ENCODE data around the gene SPIB.
"Not testable (repeated sequence)": the region's sequence is repeated elsewhere in the genome, so short reads cannot be mapped to it uniquely, and the experiment has no call there.

SPIB gene

GRCh38 chr19:50435221-50435620, 16.5 kb downstream of the SPIB start:
- in situ Hi-C loops (cut with HindIII; ENCODE audit: low sequenced_read_pairs), result no loop called here

GRCh38 chr19:50435627-50436026, 16.9 kb downstream of the SPIB start:
- in situ Hi-C loops (cut with HindIII; ENCODE audit: low sequenced_read_pairs), result no loop called here

- in situ Hi-C loops (cut with HindIII; ENCODE audit: low sequenced_read_pairs), result no loop called here
Measured at GRCh38 chr19:50437862-50438449, 19.2 kb downstream of the SPIB start.

GRCh38 chr19:50439130-50439529, 20.4 kb downstream of the SPIB start:
- in situ Hi-C loops (cut with HindIII; ENCODE audit: low sequenced_read_pairs), result not testable (repeated sequence)

- in situ Hi-C loops (cut with HindIII; ENCODE audit: low sequenced_read_pairs), result no loop called here
Measured at GRCh38 chr19:50444059-50444458, 25.3 kb downstream of the SPIB start.

- in situ Hi-C loops (cut with HindIII; ENCODE audit: low sequenced_read_pairs), result no loop called here
Measured at GRCh38 chr19:50447053-50447452, 28.3 kb downstream of the SPIB start.

- in situ Hi-C loops (cut with HindIII; ENCODE audit: low sequenced_read_pairs), result no loop called here
Measured at GRCh38 chr19:50447750-50448149, 29.0 kb downstream of the SPIB start.

GRCh38 chr19:50449236-50449899, 30.6 kb downstream of the SPIB start:
- in situ Hi-C loops (cut with HindIII; ENCODE audit: low sequenced_read_pairs), result no loop called here

GRCh38 chr19:50450369-50451222, 31.9 kb downstream of the SPIB start:
- in situ Hi-C loops (cut with HindIII; ENCODE audit: low sequenced_read_pairs), result no loop called here

GRCh38 chr19:50451223-50451534, 32.4 kb downstream of the SPIB start:
- in situ Hi-C loops (cut with HindIII; ENCODE audit: low sequenced_read_pairs), result no loop called here

- in situ Hi-C loops (cut with HindIII; ENCODE audit: low sequenced_read_pairs), result no loop called here
Measured at GRCh38 chr19:50453243-50453642, 34.5 kb downstream of the SPIB start.

GRCh38 chr19:50455992-50456391, 37.3 kb downstream of the SPIB start:
- in situ Hi-C loops (cut with HindIII; ENCODE audit: low sequenced_read_pairs), result no loop called here

GRCh38 chr19:50457300-50457699, 38.6 kb downstream of the SPIB start:
- in situ Hi-C loops (cut with HindIII; ENCODE audit: low sequenced_read_pairs), result no loop called here

- in situ Hi-C loops (cut with HindIII; ENCODE audit: low sequenced_read_pairs), result no loop called here
Measured at GRCh38 chr19:50458396-50459066, 39.8 kb downstream of the SPIB start.

GRCh38 chr19:50459067-50459456, 40.3 kb downstream of the SPIB start:
- in situ Hi-C loops (cut with HindIII; ENCODE audit: low sequenced_read_pairs), result no loop called here

GRCh38 chr19:50459638-50460037, 40.9 kb downstream of the SPIB start:
- in situ Hi-C loops (cut with HindIII; ENCODE audit: low sequenced_read_pairs), result no loop called here

GRCh38 chr19:50460161-50460765, 41.5 kb downstream of the SPIB start:
- in situ Hi-C loops (cut with HindIII; ENCODE audit: low sequenced_read_pairs), result no loop called here

- in situ Hi-C loops (cut with HindIII; ENCODE audit: low sequenced_read_pairs), result no loop called here
Measured at GRCh38 chr19:50461066-50461875, 42.5 kb downstream of the SPIB start.

GRCh38 chr19:50462970-50463369, 44.2 kb downstream of the SPIB start:
- in situ Hi-C loops (cut with HindIII; ENCODE audit: low sequenced_read_pairs), result no loop called here

GRCh38 chr19:50464348-50464747, 45.6 kb downstream of the SPIB start:
- in situ Hi-C loops (cut with HindIII; ENCODE audit: low sequenced_read_pairs), result no loop called here
